Measurements from ENCODE around the gene MUC2. TPM values are rescaled to one million over a fixed set of nuclear protein-coding genes. Genes with fewer than 3 reads are reported as not detected.

MUC2 gene
- total and polyA plus RNA-seq, 2 of the 13 experiments (the other 11 are each of a cell fraction or from before 2014, with no cell fraction given), result not detected

DNA sequence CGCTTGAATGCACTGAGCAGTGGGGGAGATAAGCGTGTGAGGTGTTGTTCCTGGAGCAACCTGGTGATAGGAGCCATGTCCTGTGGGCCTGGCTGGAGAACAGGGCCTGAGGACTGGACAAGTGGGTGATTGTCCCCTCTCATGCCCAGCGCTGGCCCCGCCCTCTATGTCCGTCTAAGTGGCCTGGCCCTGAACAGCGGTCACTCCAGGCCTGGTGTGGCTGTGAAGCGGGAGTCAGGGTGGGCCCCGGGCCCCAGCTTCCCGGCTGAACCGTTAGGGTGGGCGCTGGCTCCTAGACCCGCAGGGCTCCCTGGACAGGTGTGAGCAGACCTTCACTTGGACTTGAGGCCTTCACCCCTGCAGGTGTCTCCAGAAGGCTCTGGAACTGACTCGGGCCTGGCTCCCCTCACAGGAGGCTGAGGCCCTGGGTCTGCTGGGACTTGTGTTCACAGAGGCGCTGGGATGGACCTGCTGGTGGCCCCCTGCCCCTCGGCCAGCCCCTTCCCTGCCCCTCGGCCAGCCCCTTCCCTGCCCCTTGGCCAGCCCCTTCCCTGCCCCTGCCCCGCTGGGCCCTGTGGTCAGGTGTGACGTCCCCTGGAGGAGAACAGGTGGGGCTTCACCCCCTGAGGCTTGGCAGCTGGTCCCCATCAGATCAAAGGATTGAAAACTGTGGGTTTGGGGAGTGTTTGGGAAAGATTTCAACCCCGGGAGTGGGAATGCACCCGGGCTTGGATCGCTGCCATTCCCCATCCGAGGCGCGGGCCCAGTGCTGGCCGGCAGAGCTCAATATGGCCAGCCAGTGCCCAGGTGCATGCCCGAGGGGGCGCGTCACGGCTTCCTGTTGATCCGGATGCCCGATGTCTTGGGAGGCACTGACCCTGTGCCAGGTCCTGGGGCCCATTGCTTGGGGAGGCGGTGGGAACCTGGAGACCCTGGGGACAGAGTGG is 34.9 kb upstream of the MUC2 start:
- no peaks in the 10 kb centered on the region for H4K20me1 ChIP-seq (ENCODE audit: insufficient read depth, low read length)
- in situ Hi-C loops (cut with HindIII; ENCODE audit: extremely low pct_ligation_motif_present, low pct_unique_long_range_greater_than_20kb), result no loop called here
- ATAC-seq (no peak; the same call in 2 of the 3 replicates), DNase-seq (ENCODE audit: low spot score) (no peak), FAIRE-seq (no peak)
- intact Hi-C loops (cut with micrococcal nuclease; ENCODE audit: unreplicated experiment), result no loop called here
- 42% methylated on average over 10 of the region's 32 CpGs for WGBS (ENCODE audit: low lambda C conversion rate)
- POLR2A ChIA-PET, result no interaction called here
- BruUV-seq (replicated peaks), result no TSS peak
- no peak overlapping the region for H3K4me3 ChIP-seq (replicated peaks in 1 of 3; ENCODE audit: insufficient read depth in 1 of 3, low read depth in 2 of 3, low read length in 3 of 3)
- H3K27ac ChIP-seq (ENCODE audit: extremely low read length, insufficient read depth, low read length), result no peak overlapping the region
- no peak overlapping the region for H2AFZ ChIP-seq (ENCODE audit: low read length)
- peaks cover 26 to 94% of the 10 kb centered on the region in 2 experiments; a peak in 4 of 5 replicates for H3K27me3 ChIP-seq (ENCODE audit: control insufficient read depth in 1 of 2, insufficient read depth in 2 of 2, low read length in 2 of 2)
- no peak overlapping the region for H3K9ac ChIP-seq (ENCODE audit: insufficient read depth, low read depth, low read length)
- CTCF ChIA-PET (ENCODE audit: low intra/inter-chr PET ratio, low total read pairs), result no interaction called here
- H3K79me2 ChIP-seq (ENCODE audit: insufficient read depth, low read length), result no peaks in the 10 kb centered on the region
- H3K9me3 ChIP-seq (ENCODE audit: low read length), result no peaks in the 10 kb centered on the region
- no peaks in the 10 kb centered on the region for H3K36me3 ChIP-seq (replicated peaks in 1 of 2; ENCODE audit: control insufficient read depth in 1 of 2, insufficient read depth in 2 of 2, low read length in 2 of 2)
- peaks cover 9% of the 10 kb centered on the region for H3K4me1 ChIP-seq (ENCODE audit: insufficient read depth, low read length)
- no peak overlapping the region for H3K4me2 ChIP-seq (ENCODE audit: low read depth, low read length)
- TF ChIP-seq, protein P1, sequence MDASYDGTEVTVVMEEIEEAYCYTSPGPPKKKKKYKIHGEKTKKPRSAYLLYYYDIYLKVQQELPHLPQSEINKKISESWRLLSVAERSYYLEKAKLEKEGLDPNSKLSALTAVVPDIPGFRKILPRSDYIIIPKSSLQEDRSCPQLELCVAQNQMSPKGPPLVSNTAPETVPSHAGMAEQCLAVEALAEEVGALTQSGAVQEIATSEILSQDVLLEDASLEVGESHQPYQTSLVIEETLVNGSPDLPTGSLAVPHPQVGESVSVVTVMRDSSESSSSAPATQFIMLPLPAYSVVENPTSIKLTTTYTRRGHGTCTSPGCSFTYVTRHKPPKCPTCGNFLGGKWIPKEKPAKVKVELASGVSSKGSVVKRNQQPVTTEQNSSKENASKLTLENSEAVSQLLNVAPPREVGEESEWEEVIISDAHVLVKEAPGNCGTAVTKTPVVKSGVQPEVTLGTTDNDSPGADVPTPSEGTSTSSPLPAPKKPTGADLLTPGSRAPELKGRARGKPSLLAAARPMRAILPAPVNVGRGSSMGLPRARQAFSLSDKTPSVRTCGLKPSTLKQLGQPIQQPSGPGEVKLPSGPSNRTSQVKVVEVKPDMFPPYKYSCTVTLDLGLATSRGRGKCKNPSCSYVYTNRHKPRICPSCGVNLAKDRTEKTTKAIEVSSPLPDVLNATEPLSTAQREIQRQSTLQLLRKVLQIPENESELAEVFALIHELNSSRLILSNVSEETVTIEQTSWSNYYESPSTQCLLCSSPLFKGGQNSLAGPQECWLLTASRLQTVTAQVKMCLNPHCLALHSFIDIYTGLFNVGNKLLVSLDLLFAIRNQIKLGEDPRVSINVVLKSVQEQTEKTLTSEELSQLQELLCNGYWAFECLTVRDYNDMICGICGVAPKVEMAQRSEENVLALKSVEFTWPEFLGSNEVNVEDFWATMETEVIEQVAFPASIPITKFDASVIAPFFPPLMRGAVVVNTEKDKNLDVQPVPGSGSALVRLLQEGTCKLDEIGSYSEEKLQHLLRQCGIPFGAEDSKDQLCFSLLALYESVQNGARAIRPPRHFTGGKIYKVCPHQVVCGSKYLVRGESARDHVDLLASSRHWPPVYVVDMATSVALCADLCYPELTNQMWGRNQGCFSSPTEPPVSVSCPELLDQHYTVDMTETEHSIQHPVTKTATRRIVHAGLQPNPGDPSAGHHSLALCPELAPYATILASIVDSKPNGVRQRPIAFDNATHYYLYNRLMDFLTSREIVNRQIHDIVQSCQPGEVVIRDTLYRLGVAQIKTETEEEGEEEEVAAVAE (CRISPR knock-in tag; IDR thresholded peaks at IDR 0.05; ENCODE audit: borderline replicate concordance), result no peak
- TF ChIP-seq HNRNPUL1 (IDR thresholded peaks at IDR 0.05; ENCODE audit: low read depth, low read length) (no peak), ZNF891 (CRISPR knock-in tag; IDR thresholded peaks at IDR 0.05) (no peak), HMG20B (CRISPR knock-in tag; conservative IDR thresholded peaks at IDR 0.05) (no peak), TAF15 (IDR thresholded peaks at IDR 0.05; ENCODE audit: low read depth, low read length, poor library complexity, severe bottlenecking) (no peak), NAIF1 (CRISPR knock-in tag; IDR thresholded peaks at IDR 0.05; ENCODE audit: borderline replicate concordance) (no peak)
- TF ChIP-seq, protein P2, sequence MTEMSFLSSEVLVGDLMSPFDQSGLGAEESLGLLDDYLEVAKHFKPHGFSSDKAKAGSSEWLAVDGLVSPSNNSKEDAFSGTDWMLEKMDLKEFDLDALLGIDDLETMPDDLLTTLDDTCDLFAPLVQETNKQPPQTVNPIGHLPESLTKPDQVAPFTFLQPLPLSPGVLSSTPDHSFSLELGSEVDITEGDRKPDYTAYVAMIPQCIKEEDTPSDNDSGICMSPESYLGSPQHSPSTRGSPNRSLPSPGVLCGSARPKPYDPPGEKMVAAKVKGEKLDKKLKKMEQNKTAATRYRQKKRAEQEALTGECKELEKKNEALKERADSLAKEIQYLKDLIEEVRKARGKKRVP (CRISPR knock-in tag; IDR thresholded peaks at IDR 0.05), result no peak
- TF ChIP-seq, protein P3, sequence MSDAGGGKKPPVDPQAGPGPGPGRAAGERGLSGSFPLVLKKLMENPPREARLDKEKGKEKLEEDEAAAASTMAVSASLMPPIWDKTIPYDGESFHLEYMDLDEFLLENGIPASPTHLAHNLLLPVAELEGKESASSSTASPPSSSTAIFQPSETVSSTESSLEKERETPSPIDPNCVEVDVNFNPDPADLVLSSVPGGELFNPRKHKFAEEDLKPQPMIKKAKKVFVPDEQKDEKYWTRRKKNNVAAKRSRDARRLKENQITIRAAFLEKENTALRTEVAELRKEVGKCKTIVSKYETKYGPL (CRISPR knock-in tag; IDR thresholded peaks at IDR 0.05), result no peak
- TF ChIP-seq, protein P4, sequence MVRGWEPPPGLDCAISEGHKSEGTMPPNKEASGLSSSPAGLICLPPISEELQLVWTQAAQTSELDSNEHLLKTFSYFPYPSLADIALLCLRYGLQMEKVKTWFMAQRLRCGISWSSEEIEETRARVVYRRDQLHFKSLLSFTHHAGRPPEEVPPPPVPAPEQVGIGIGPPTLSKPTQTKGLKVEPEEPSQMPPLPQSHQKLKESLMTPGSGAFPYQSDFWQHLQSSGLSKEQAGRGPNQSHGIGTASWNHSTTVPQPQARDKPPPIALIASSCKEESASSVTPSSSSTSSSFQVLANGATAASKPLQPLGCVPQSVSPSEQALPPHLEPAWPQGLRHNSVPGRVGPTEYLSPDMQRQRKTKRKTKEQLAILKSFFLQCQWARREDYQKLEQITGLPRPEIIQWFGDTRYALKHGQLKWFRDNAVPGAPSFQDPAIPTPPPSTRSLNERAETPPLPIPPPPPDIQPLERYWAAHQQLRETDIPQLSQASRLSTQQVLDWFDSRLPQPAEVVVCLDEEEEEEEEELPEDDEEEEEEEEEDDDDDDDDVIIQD (CRISPR knock-in tag; IDR thresholded peaks at IDR 0.05; ENCODE audit: low read depth), result no peak

All from HepG2 (cell line).